HCT116 (cell line): ENCODE data around the gene TMEM63B. TPM values are rescaled to one million over a fixed set of nuclear protein-coding genes. Genes with fewer than 3 reads are reported as not detected.

Source experiments
- ATAC-seq: fragments of 200-7000 bp; cut with Tn5 transposase; 2 replicates; pipeline ENCODE4 v1.9.1; 2020; ENCODE audit warnings: mild to moderate bottlenecking, moderate library complexity
- BruUV-seq: library from RNA; stranded (reverse); fragments of 400-500 nt; replicated peaks from 2 replicates; lab custom pipeline; 2021; lab: Mats Ljungman, UMichigan
- CTCF ChIA-PET: fragments of 300-600 bp; sonication (Branson Sonifier 250); formaldehyde crosslinking; loops from one replicate; lab custom pipeline; 2021; ENCODE audit warnings: antibody characterized with exemption; lab: Charles Lee
- POLR2A ChIA-PET: fragments of 300-600, 350-600 bp; sonication (Branson Sonifier 250); formaldehyde crosslinking; loops from one replicate; lab custom pipeline; 2021; ENCODE audit warnings: antibody characterized with exemption; lab: Charles Lee
- RAD21 ChIA-PET, 2 experiments: fragments of 300-600 bp; sonication (Branson Sonifier 250); formaldehyde crosslinking; loops; one replicate each; lab custom pipeline; 2023; ENCODE audit warnings: low total read pairs in 2 of 2; ENCODE audit not compliant: uncharacterized antibody in 2 of 2, unreplicated experiment in 2 of 2, low non-redundant PET in 1 of 2; lab: Charles Lee
- DNase-seq: peaks from one replicate; pipeline ENCODE4 v3.0.0-alpha.2; 2010; ENCODE audit warnings: low read depth, low spot score
- H2AFZ ChIP-seq: fragments of 200-600 bp; shearing (Covaris generic), sonication (generic); 2 replicates; pipeline ENCODE4 v1.6.1; 2017; ENCODE audit warnings: low read depth, mixed run types, mixed read lengths, antibody characterized with exemption, low read length; ENCODE audit not compliant: poor library complexity, severe bottlenecking
- H3K27ac ChIP-seq: 2 replicates; pipeline ENCODE4 v1.5.1; 2012; ENCODE audit warnings: low read depth, low read length
- H3K27me3 ChIP-seq: fragments of 200-600 bp; sonication (generic); 2 replicates; pipeline ENCODE4 v1.6.1; 2016; ENCODE audit warnings: mixed run types, low read length, mixed read lengths; ENCODE audit not compliant: insufficient read depth
- H3K36me3 ChIP-seq, 2 experiments: fragments of 200-500 bp in 1 of 2; fragments of 200-600 bp in 1 of 2; sonication (Bioruptor generic) in 1 of 2; sonication (generic) in 1 of 2; 2 replicates each; pipeline versions ENCODE4 v1.5.1 to v1.6.1; 2014 to 2016; ENCODE audit warnings: low read length in 2 of 2, inconsistent platforms in 1 of 2, mixed read lengths in 1 of 2, mixed run types in 1 of 2; ENCODE audit not compliant: insufficient read depth in 2 of 2, control insufficient read depth in 1 of 2
- H3K4me1 ChIP-seq, 2 experiments: fragments of 200-600 bp in 1 of 2; sonication (generic) in 1 of 2; 2 replicates each; pipeline versions ENCODE4 v1.5.1 to v1.6.1; 2012 to 2017; ENCODE audit warnings: low read length in 2 of 2, inconsistent platforms in 1 of 2, mild to moderate bottlenecking in 1 of 2, mixed read lengths in 1 of 2, mixed run types in 1 of 2, moderate library complexity in 1 of 2; ENCODE audit not compliant: insufficient read depth in 2 of 2, control insufficient read depth in 1 of 2
- H3K4me2 ChIP-seq: fragments of 200-600 bp; sonication (generic); 2 replicates; pipeline ENCODE4 v1.6.1; 2017; ENCODE audit warnings: mixed run types, low read length, mixed read lengths
- H3K4me3 ChIP-seq, 2 experiments: fragments of 200-600 bp in 1 of 2; sonication (generic) in 1 of 2; replicated peaks in 1 of 2; 2 replicates each; pipeline ENCODE4 v1.5.1; 2011 to 2016; ENCODE audit warnings: low read length in 2 of 2, control low read depth in 1 of 2, low read depth in 1 of 2, mild to moderate bottlenecking in 1 of 2, mixed read lengths in 1 of 2, mixed run types in 1 of 2
- H3K79me2 ChIP-seq: fragments of 200-600 bp; sonication (generic); 2 replicates; pipeline ENCODE4 v1.6.1; 2017; ENCODE audit warnings: mild to moderate bottlenecking, mixed run types, low read length, moderate library complexity, mixed read lengths; ENCODE audit not compliant: insufficient read depth
- H3K9ac ChIP-seq: fragments of 200-600 bp; sonication (generic); 2 replicates; pipeline ENCODE4 v1.6.1; 2016; ENCODE audit warnings: low read length, mixed read lengths
- H3K9me2 ChIP-seq: fragments of 200-600 bp; sonication (generic), shearing (Covaris generic); 2 replicates; pipeline ENCODE4 v1.6.1; 2017; ENCODE audit warnings: mixed run types, mild to moderate bottlenecking, moderate library complexity; ENCODE audit not compliant: insufficient read depth
- H3K9me3 ChIP-seq, 2 experiments: fragments of 200-500 bp in 1 of 2; fragments of 200-600 bp in 1 of 2; sonication (Bioruptor generic) in 1 of 2; sonication (generic) in 1 of 2; 2 replicates each; pipeline ENCODE4 v1.6.1; 2014 to 2017; ENCODE audit warnings: low read length in 2 of 2, mixed read lengths in 2 of 2, inconsistent platforms in 1 of 2, low read depth in 1 of 2, mild to moderate bottlenecking in 1 of 2, mixed run types in 1 of 2, moderate library complexity in 1 of 2; ENCODE audit not compliant: control insufficient read depth in 1 of 2, insufficient read depth in 1 of 2
- H4K20me1 ChIP-seq: fragments of 200-600 bp; sonication (generic), shearing (Covaris generic); 2 replicates; pipeline ENCODE4 v1.6.1; 2017; ENCODE audit warnings: mixed run types, mild to moderate bottlenecking, moderate library complexity; ENCODE audit not compliant: insufficient read depth
- CTCF ChIP-seq, 3 experiments: fragments of 200-600 bp in 1 of 3; sonication (generic) in 1 of 3; IDR thresholded peaks in 2 of 3; conservative IDR thresholded peaks in 1 of 3; 2 replicates each; pipeline ENCODE4 v1.5.1; 2012 to 2017; ENCODE audit warnings: low read depth in 2 of 3, low read length in 2 of 3, antibody characterized with exemption in 1 of 3, borderline replicate concordance in 1 of 3, control low read depth in 1 of 3, mild to moderate bottlenecking in 1 of 3, mixed read lengths in 1 of 3, mixed run types in 1 of 3, moderate library complexity in 1 of 3; ENCODE audit not compliant: insufficient read depth in 1 of 3
- EZH2 ChIP-seq: fragments of 200-600 bp; sonication (generic); IDR thresholded peaks from 2 replicates; pipeline ENCODE4 v1.6.1; 2017; ENCODE audit warnings: antibody characterized with exemption, mixed run types
- POLR2A ChIP-seq: IDR thresholded peaks from 2 replicates; pipeline ENCODE4 v1.7.0; 2011; ENCODE audit warnings: borderline replicate concordance; ENCODE audit not compliant: insufficient read depth, insufficient read length; ENCODE audit errors: extremely low read depth
- RAD21 ChIP-seq: IDR thresholded peaks from 2 replicates; pipeline ENCODE4 v1.6.1; 2012; ENCODE audit warnings: low read depth, mild to moderate bottlenecking
- SIN3A ChIP-seq: IDR thresholded peaks from 2 replicates; pipeline ENCODE4 v1.6.1; 2012; ENCODE audit warnings: low read depth
- intact Hi-C: fragments of 100-400 bp; cut with micrococcal nuclease; formaldehyde crosslinking; loops from 2 replicates; pipeline ENCODE4 v1.10.0; 2022
- total RNA-seq: library from RNA; stranded (reverse); gene quantifications from one replicate; pipeline ENCODE4 v1.2.1, GENCODE V29; 2021; ENCODE audit not compliant: unreplicated experiment

Gene TMEM63B
- total RNA-seq, 1 experiment from 2014 or later = 58.2 TPM

DNA sequence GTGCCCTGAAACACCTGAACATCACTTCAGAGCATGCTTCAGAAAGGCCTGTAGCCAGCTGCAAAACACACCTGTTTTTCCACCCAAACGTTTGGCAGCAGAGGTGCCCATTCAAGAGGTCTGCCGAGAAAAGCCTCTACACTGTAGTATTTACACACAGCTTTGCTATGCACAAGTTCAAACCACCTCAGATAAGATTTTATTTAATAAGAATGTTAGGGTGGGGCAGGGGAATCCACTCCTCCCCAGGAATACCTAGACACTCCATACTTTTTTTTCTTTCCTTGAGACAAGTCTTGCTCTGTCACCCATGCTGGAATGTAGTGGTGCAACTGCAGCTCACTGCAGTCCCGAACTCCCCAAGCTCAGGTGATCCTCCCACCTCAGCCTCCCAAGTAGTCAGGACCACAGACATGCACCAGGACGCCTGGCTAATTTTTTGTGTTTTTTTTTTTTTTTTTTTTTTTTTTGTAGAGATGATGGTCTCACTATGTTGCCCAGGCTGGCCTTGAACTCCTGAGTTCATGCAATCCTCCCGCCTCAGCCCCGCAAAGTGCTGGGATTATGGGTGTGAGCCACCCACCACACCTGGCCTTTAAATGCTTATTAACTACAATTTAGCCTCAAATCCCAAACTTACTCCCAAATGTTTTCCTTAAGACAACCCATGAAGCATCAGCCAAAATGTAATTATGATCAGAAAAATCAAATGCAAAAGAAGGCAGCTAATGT is 9.8 kb upstream of the TMEM63B start:
- ChIA-PET POLR2A (interaction anchor here (0.7 kb wide), 1 partner anchor 498 kb away, joined by 3 read pairs; no protein-coding TSS in a partner anchor), CTCF (no interaction called here), RAD21 (no interaction called here)
- Histone ChIP-seq H3K36me3 (peaks cover 10 to 30% of the 10 kb centered on the region in 2 experiments; a peak in 3 of 4 replicates), H3K9me3 (no peaks in the 10 kb centered on the region), H3K27ac (no peak overlapping the region), H3K27me3 (no peaks in the 10 kb centered on the region), H2AFZ (no peak overlapping the region), H3K4me2 (no peak overlapping the region), H4K20me1 (peaks cover 11% of the 10 kb centered on the region; the same call in 1 of the 2 replicates), H3K4me1 (no peaks in the 10 kb centered on the region), H3K4me3 (no peak overlapping the region), H3K9me2 (no peaks in the 10 kb centered on the region)
- no peak for DNase-seq
- ATAC-seq = no peak
- intact Hi-C loops = no loop called here
- BruUV-seq = no TSS peak
- TF ChIP-seq CTCF (IDR thresholded peaks at IDR 0.05 in 2 of 3, conservative IDR thresholded peaks at IDR 0.05 in 1 of 3; ENCODE audit: borderline replicate concordance in 1 of 3, insufficient read depth in 1 of 3, low read depth in 2 of 3, low read length in 2 of 3) (no peak), RAD21 (no peak), EZH2 (no peak)
- TF ChIP-seq, all 23 proteins: peak for 0
- Histone ChIP-seq H3K9ac (no peak overlapping the region), H3K79me2 (peaks cover 93% of the 10 kb centered on the region)

DNA sequence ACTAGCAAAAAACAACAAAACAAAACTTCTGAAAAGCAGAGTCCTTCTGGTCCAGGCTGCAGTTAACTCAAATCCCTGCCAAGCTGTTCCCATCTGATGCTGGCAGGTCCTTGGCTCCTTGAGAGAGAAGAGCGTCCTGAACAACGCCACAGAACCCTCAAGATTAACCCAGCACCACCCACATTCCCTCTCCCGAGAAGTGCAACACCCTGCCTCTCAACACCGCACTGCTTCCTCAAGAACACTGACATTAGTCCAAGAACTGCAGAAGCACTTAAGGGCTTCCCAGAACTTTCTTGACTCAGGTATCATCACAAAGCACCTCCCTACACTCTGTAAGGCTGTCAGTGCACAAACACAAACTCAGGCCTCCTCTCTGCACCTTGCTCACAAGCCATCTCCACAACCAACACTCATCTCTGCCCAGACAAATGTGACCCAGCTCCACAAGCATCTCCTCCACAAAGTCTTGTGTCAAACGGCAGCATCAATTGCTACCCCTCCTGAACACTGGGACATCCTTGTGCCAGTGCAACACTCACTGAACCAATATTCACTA is 7.6 kb upstream of the TMEM63B start:
- Histone ChIP-seq H3K36me3 (peaks cover 0 to 20% of the 10 kb centered on the region in 2 experiments; a peak in 1 of 4 replicates), H3K9me3 (no peaks in the 10 kb centered on the region), H3K4me1 (peaks cover 7 to 19% of the 10 kb centered on the region in 2 experiments; a peak in 2 of 4 replicates), H3K27ac (no peak overlapping the region), H2AFZ (no peak overlapping the region), H4K20me1 (peaks cover 25% of the 10 kb centered on the region; the same call in 1 of the 2 replicates), H3K4me3 (no peak overlapping the region), H3K4me2 (no peak overlapping the region), H3K27me3 (no peaks in the 10 kb centered on the region), H3K9me2 (no peaks in the 10 kb centered on the region), H3K79me2 (peaks cover 100% of the 10 kb centered on the region), H3K9ac (no peak overlapping the region)
- no peak for ATAC-seq
- no TSS peak for BruUV-seq
- POLR2A ChIA-PET = no interaction called here
- no peak for DNase-seq
- TF ChIP-seq POLR2A = no peak
- no peak for TF ChIP-seq SIN3A
- intact Hi-C loops = no loop called here
- CTCF ChIA-PET = no interaction called here
- RAD21 ChIA-PET = no interaction called here
